K562 (cell line): ENCODE results near the gene COX6B2. TPM values are rescaled to one million over a fixed set of nuclear protein-coding genes. Genes with fewer than 3 reads are reported as not detected.

Experiments
- ATAC-seq: fragments of 200-7000 bp; cut with Tn5 transposase; 3 replicates; pipeline ENCODE4 v1.9.1; 2020; ENCODE audit warnings: moderate library complexity
- BruUV-seq: library from RNA; stranded (reverse); fragments of 400-500 nt; replicated peaks from 2 replicates; lab custom pipeline; 2021; lab: Mats Ljungman, UMichigan
- CTCF ChIA-PET: fragments of 300-600 bp; formaldehyde crosslinking; extraction: SDS; loops from one replicate; lab custom pipeline; 2021; ENCODE audit warnings: low intra/inter-chr PET ratio; lab: Yijun Ruan, JAX
- POLR2A ChIA-PET: fragments of 300-600, 350-650 bp; sonication (Branson Sonifier 250); formaldehyde crosslinking; extraction: SDS; loops from one replicate; lab custom pipeline; 2021; ENCODE audit warnings: antibody characterized with exemption, inconsistent platforms; lab: Yijun Ruan, JAX
- DNase-seq, 4 experiments: peaks; one replicate each; pipeline versions ENCODE4 v3.0.0 to v3.0.0-alpha.2; 2011 to 2018; ENCODE audit warnings: low spot score in 3 of 4, mixed read lengths in 3 of 4; ENCODE audit errors: extremely low read depth in 1 of 4
- FAIRE-seq: peaks from 2 replicates; lab custom pipeline; 2011; peaks lifted over from hg19 to GRCh38; lab: Jason Lieb, UNC
- H2AFZ ChIP-seq: 2 replicates; pipeline ENCODE4 v1.6.0; 2011; ENCODE audit warnings: low read depth, low read length, control low read depth, inconsistent platforms
- H3K27ac ChIP-seq: fragments of 200-600 bp; 3 replicates; pipeline ENCODE4 v1.8.0; 2011; ENCODE audit warnings: low read depth, mild to moderate bottlenecking, control low read depth, inconsistent platforms, low read length, moderate library complexity, mixed read lengths; ENCODE audit errors: extremely low read depth
- H3K27me3 ChIP-seq, 2 experiments: fragments of 300-600 bp in 1 of 2; 2 replicates in 1 of 2; 3 replicates in 1 of 2; pipeline versions ENCODE4 v1.6.0 to v1.8.0; 2011; ENCODE audit warnings: inconsistent platforms in 2 of 2, low read length in 2 of 2, mild to moderate bottlenecking in 1 of 2, mixed read lengths in 1 of 2, moderate library complexity in 1 of 2; ENCODE audit not compliant: control insufficient read depth in 2 of 2, insufficient read depth in 2 of 2
- H3K36me3 ChIP-seq: fragments of 300-600 bp; 3 replicates; pipeline ENCODE4 v1.8.0; 2011; ENCODE audit warnings: mild to moderate bottlenecking, low read length, inconsistent platforms; ENCODE audit not compliant: control insufficient read depth, insufficient read depth
- H3K4me1 ChIP-seq, 2 experiments: fragments of 200-600 bp in 1 of 2; replicated peaks in 1 of 2; 2 replicates in 1 of 2; 3 replicates in 1 of 2; pipeline versions ENCODE4 v1.5.1 to v1.8.0; 2011; ENCODE audit warnings: inconsistent platforms in 2 of 2, low read length in 2 of 2, mild to moderate bottlenecking in 1 of 2, mixed read lengths in 1 of 2, moderate library complexity in 1 of 2; ENCODE audit not compliant: control insufficient read depth in 2 of 2, insufficient read depth in 2 of 2
- H3K4me2 ChIP-seq: 2 replicates; pipeline ENCODE4 v1.6.1; 2011; ENCODE audit warnings: low read length, control low read depth, inconsistent platforms, mixed read lengths; ENCODE audit not compliant: insufficient read depth
- H3K4me3 ChIP-seq: fragments of 200-600 bp; sonication (generic), shearing (Covaris generic); 2 replicates; pipeline ENCODE4 v1.5.1; 2016; ENCODE audit warnings: control low read depth, inconsistent platforms
- H3K79me2 ChIP-seq: fragments of 200-600 bp; 3 replicates; pipeline ENCODE4 v1.8.0; 2011; ENCODE audit warnings: low read length, inconsistent platforms; ENCODE audit not compliant: control insufficient read depth, insufficient read depth
- H3K9ac ChIP-seq, 2 experiments: 2 replicates each; pipeline versions ENCODE4 v1.6.0 to v1.6.1; 2011; ENCODE audit warnings: low read depth in 2 of 2, low read length in 2 of 2, control low read depth in 1 of 2, inconsistent platforms in 1 of 2, mild to moderate bottlenecking in 1 of 2, mixed read lengths in 1 of 2; ENCODE audit not compliant: insufficient read depth in 1 of 2
- H3K9me1 ChIP-seq: one replicate; pipeline ENCODE4 v1.6.0; 2011; ENCODE audit warnings: inconsistent platforms, mild to moderate bottlenecking, low read length, moderate library complexity; ENCODE audit not compliant: control insufficient read depth, insufficient read depth
- H3K9me3 ChIP-seq: replicated peaks from 2 replicates; pipeline ENCODE4 v1.5.1; 2011; ENCODE audit warnings: low read depth, low read length, inconsistent platforms; ENCODE audit not compliant: control insufficient read depth, insufficient read depth
- H4K20me1 ChIP-seq: replicated peaks from 2 replicates; pipeline ENCODE4 v1.6.1; 2011; ENCODE audit warnings: low read length, inconsistent platforms, mixed read lengths; ENCODE audit not compliant: control insufficient read depth, insufficient read depth
- ZBTB7A ChIP-seq: IDR thresholded peaks from 2 replicates; pipeline ENCODE4 v1.6.1; 2011; ENCODE audit warnings: low read depth, mild to moderate bottlenecking, low read length, moderate library complexity, borderline replicate concordance; ENCODE audit not compliant: control insufficient read depth
- ZHX1 ChIP-seq: fragments of 150-350 bp; conservative IDR thresholded peaks from 2 replicates; pipeline ENCODE4 v1.6.1; 2014; ENCODE audit warnings: low read length
- ZNF175 ChIP-seq: fragments of 200-800 bp; sonication (Bioruptor generic); IDR thresholded peaks from 2 replicates; pipeline ENCODE4 v1.6.1; 2016; ENCODE audit warnings: low read depth, mild to moderate bottlenecking, missing genetic modification characterization, missing compliant biosample characterization
- WGBS: fragments of 100-300 bp; shearing (Covaris generic); methylation state at CpG from one replicate; pipeline ENCODE4 v1.1.6; 2016; ENCODE audit warnings: low coverage, mixed read lengths; ENCODE audit not compliant: insufficient coverage; ENCODE audit errors: missing lambda C conversion rate; 5-methylcytosine and 5-hydroxymethylcytosine counted together
- in situ Hi-C: fragments of 300-500 bp; cut with MboI; formaldehyde crosslinking; loops from 4 replicates; pipeline ENCODE4 v1.15.0; 2018; ENCODE audit warnings: inconsistent platforms, mixed read lengths
- intact Hi-C: fragments of 100-400 bp; cut with micrococcal nuclease; formaldehyde crosslinking; loops from 2 replicates; pipeline ENCODE4 v1.14.2; 2022
- polyA plus RNA-seq, 8 experiments: library from polyadenylated mRNA; depleted of rRNA in 4 of 8; stranded (reverse) in 5 of 8; unstranded in 3 of 8; fragments of >200 nt; fragmentation: Nextera tagmentation in 2 of 8; fragmentation: Illumina TruSeq in 1 of 8; extraction: Ambion mirVana in 2 of 8; extraction: Trizol in 1 of 8; gene quantifications; 2 replicates each; pipeline versions ENCODE4 v1.2.1 to v1.2.3, GENCODE V29; 2011 to 2014; ENCODE audit warnings: inconsistent platforms in 1 of 8, missing spikeins in 1 of 8
- total RNA-seq, 7 experiments: library from RNA; depleted of rRNA in 6 of 7; stranded (reverse); fragments of >200 nt in 6 of 7; fragmentation: Illumina TruSeq in 2 of 7; extraction: Trizol in 2 of 7; gene quantifications; 2 replicates each; pipeline versions ENCODE4 v1.2.1 to v1.2.3, GENCODE V29; 2011 to 2021; ENCODE audit warnings: low replicate concordance in 1 of 7

The COX6B2 gene
- total and polyA plus RNA-seq, 9 of the 15 experiments (the other 6 are each of a cell fraction or from before 2014, with no cell fraction given): 0.40 to 2.5 (median 0.83) TPM

GRCh38 chr19:55368701-55369563, 14.4 kb upstream of the COX6B2 start (continued):
- TF ChIP-seq ZNF175: no peak

GRCh38 chr19:55368106-55368505, 13.6 kb upstream of the COX6B2 start:
- Histone ChIP-seq H3K79me2 (no peaks in the 10 kb centered on the region), H3K36me3 (no peaks in the 10 kb centered on the region), H3K9me3 (no peaks in the 10 kb centered on the region), H3K4me3 (no peak overlapping the region), H3K9me1 (no peaks in the 10 kb centered on the region), H3K4me1 (peaks cover 0 to 51% of the 10 kb centered on the region in 2 experiments; a peak in 3 of 5 replicates), H4K20me1 (0 out of 2 replicates have a peak, but pooled peaks cover 3% of the 10 kb centered on the region), H3K27ac (no peak overlapping the region), H3K27me3 (peaks cover 11% of the 10 kb centered on the region in 2 experiments; a peak in 4 of 5 replicates), H3K9ac (peak overlapping the region in 1 of 2 experiments; percentile 26; a peak in 1 of 4 replicates), H3K4me2 (no peak overlapping the region), H2AFZ (no peak overlapping the region)
- intact Hi-C loops: no loop called here
- DNase-seq (no peak), FAIRE-seq (no peak), ATAC-seq (no peak)
- no TSS peak for BruUV-seq
- in situ Hi-C loops: no loop called here
- 63% methylated on average over 4 of the region's 16 CpGs for WGBS
- CTCF ChIA-PET: no interaction called here
- POLR2A ChIA-PET: interaction anchor here (0.7 to 1.5 kb wide), 3 partner anchors 20 to 38 kb away, joined by 3 to 6 read pairs (median 5); no protein-coding TSS in a partner anchor
- TF ChIP-seq ZHX1: no peak
- peak; percentile 32; the same call in 1 of the 2 replicates for TF ChIP-seq ZBTB7A
